Right lobe of liver (tissue), 6 donors: Measurements from ENCODE around the gene CENPU. TPM values are rescaled to one million over a fixed set of nuclear protein-coding genes. Genes with fewer than 3 reads are reported as not detected.
A peak's percentile ranks its signal among the peaks of the same experiment; 100 is the strongest.

ENCODE experiments used
- ATAC-seq, 4 donors: fragments of 200-7000 bp; cut with Tn5 transposase; one replicate each; pipeline ENCODE4 v1.9.1; 2020; ENCODE audit warnings: mild to moderate bottlenecking in 4 of 4, moderate library complexity in 4 of 4
- DNase-seq, 3 donors: peaks; one replicate each; pipeline ENCODE4 v3.0.0-alpha.2; 2020
- H3K27ac ChIP-seq, 3 donors: fragments of 200-600 bp; one replicate each; pipeline ENCODE4 v1.8.0; 2022
- H3K27me3 ChIP-seq, 2 donors: fragments of 200-600 bp; one replicate each; pipeline ENCODE4 v1.8.0; 2022
- H3K36me3 ChIP-seq, 4 donors: fragments of 200-600 bp; sonication (generic) in 1 of 4; one replicate each; pipeline versions ENCODE4 v1.5.1 to v1.8.0; 2017 to 2022; ENCODE audit warnings: control low read depth in 1 of 4
- H3K4me1 ChIP-seq, 4 donors: fragments of 200-600 bp; sonication (generic) in 1 of 4; one replicate each; pipeline versions ENCODE4 v1.5.1 to v1.8.0; 2017 to 2022; ENCODE audit warnings: control low read depth in 1 of 4
- H3K4me3 ChIP-seq, 3 donors: fragments of 200-600 bp; one replicate each; pipeline ENCODE4 v1.8.0; 2022
- H3K9me3 ChIP-seq, 4 donors: fragments of 200-600 bp; sonication (generic) in 1 of 4; one replicate each; pipeline versions ENCODE4 v1.5.1 to v1.8.0; 2017 to 2022; ENCODE audit warnings: control low read depth in 1 of 4
- CTCF ChIP-seq, 4 donors: fragments of 200-600 bp in 3 of 4; fragments of 450-650 bp in 1 of 4; IDR thresholded peaks; one replicate each; pipeline versions ENCODE4 v1.5.1 to v1.8.0; 2016 to 2022; ENCODE audit warnings: antibody characterized with exemption in 4 of 4, mild to moderate bottlenecking in 2 of 4
- POLR2A ChIP-seq: fragments of 450-650 bp; IDR thresholded peaks from one replicate; pipeline ENCODE4 v1.6.1; 2017; ENCODE audit warnings: antibody characterized with exemption, mild to moderate bottlenecking
- WGBS: methylation state at CpG from one replicate; pipeline ENCODE4 v1.1.6; 2018; ENCODE audit warnings: low coverage, low lambda C conversion rate; ENCODE audit not compliant: insufficient coverage; ENCODE audit errors: missing lambda C conversion rate; 5-methylcytosine and 5-hydroxymethylcytosine counted together
- intact Hi-C, 2 donors: fragments of 100-400 bp; cut with DNase I; formaldehyde crosslinking; loops; one replicate each; pipeline versions ENCODE4 v1.11.2 to v1.14.1; 2022
- total RNA-seq, 6 experiments: library from RNA; depleted of rRNA in 2 of 6; stranded (reverse); fragments of >200 nt in 2 of 6; fragmentation: NEBNext Ultra II Directional in 3 of 6; extraction: Animal tissue kit (Norgen Biotek cat#: 25700) in 3 of 6; gene quantifications; one replicate each; pipeline versions ENCODE4 v1.1.0 to v1.2.4, GENCODE V29; 2016 to 2023
- donor health status: DM: no; HTN: yes; CAD: no.
- donor health status: DM: no; HTN: no; CAD: no.
- donor health status: DM: no; HTN: no; CAD: no.
- donor health status: DM: no; HTN: yes; CAD: no.
- donor health status: DM: no; HTN: yes; CAD: no.

Gene CENPU
- total RNA-seq, 6 experiments from 2014 or later: 0.84 to 10.0 (median 1.5) TPM

GRCh38 chr4:184668511-184669114, 65.3 kb downstream of the CENPU start:
- peaks cover 0 to 10% (median 2%) of the 10 kb centered on the region in 4 donors for H3K36me3 ChIP-seq
- intact Hi-C loops: no loop called here
- no peaks in the 10 kb centered on the region for H3K9me3 ChIP-seq
- ATAC-seq (peak in 2 of 4 donors; percentile 9 to 41), DNase-seq (no peak)
- no peak for TF ChIP-seq POLR2A
- TF ChIP-seq CTCF (IDR thresholded peaks at IDR 0.05): no peak
- H3K27ac ChIP-seq: peak overlapping the region in 1 of 3 donors; percentile 45
- 79% methylated on average over 9 of the region's 9 CpGs for whole genome bisulfite sequencing
- H3K4me3 ChIP-seq: no peak overlapping the region
- no peaks in the 10 kb centered on the region for H3K27me3 ChIP-seq
- H3K4me1 ChIP-seq: peaks cover 0 to 12% (median 0%) of the 10 kb centered on the region in 4 donors

GRCh38 chr4:184668096-184668495, 65.8 kb downstream of the CENPU start:
- 75% methylated on average over 2 of the region's 9 CpGs for WGBS
- Histone ChIP-seq H3K9me3 (no peaks in the 10 kb centered on the region), H3K4me1 (peaks cover 0 to 12% (median 0%) of the 10 kb centered on the region in 4 donors), H3K4me3 (no peak overlapping the region), H3K27me3 (no peaks in the 10 kb centered on the region), H3K36me3 (peaks cover 0 to 10% (median 2%) of the 10 kb centered on the region in 4 donors), H3K27ac (peak overlapping the region in 1 of 3 donors; percentile 45)
- TF ChIP-seq CTCF (IDR thresholded peaks at IDR 0.05): no peak
- no peak for TF ChIP-seq POLR2A
- intact Hi-C loops: no loop called here
- DNase-seq (no peak), ATAC-seq (no peak)

GRCh38 chr4:184666670-184667069, 67.2 kb downstream of the CENPU start:
- Histone ChIP-seq H3K27me3 (no peaks in the 10 kb centered on the region), H3K27ac (peak overlapping the region; percentile 56 to 92 (median 86)), H3K9me3 (no peaks in the 10 kb centered on the region), H3K4me3 (peak overlapping the region in 1 of 3 donors; percentile 17), H3K4me1 (peaks cover 0 to 12% (median 0%) of the 10 kb centered on the region in 4 donors), H3K36me3 (no peaks in the 10 kb centered on the region)
- TF ChIP-seq CTCF (IDR thresholded peaks at IDR 0.05) (no peak), POLR2A (no peak)
- peak in 1 of 3 donors; percentile 61 for DNase-seq
- WGBS: 33% methylated on average over 6 of the region's 6 CpGs
- ATAC-seq: peak; percentile 95 to 97 (median 96)
- intact Hi-C loops: no loop called here

- ATAC-seq (peak in 2 of 4 donors; percentile 20 to 36), DNase-seq (no peak)
- WGBS: 69% methylated on average over 6 of the region's 6 CpGs
- Histone ChIP-seq H3K4me3 (no peak overlapping the region), H3K4me1 (peaks cover 0 to 12% (median 0%) of the 10 kb centered on the region in 4 donors), H3K9me3 (no peaks in the 10 kb centered on the region), H3K36me3 (no peaks in the 10 kb centered on the region), H3K27ac (no peak overlapping the region), H3K27me3 (no peaks in the 10 kb centered on the region)
- TF ChIP-seq POLR2A (no peak), CTCF (IDR thresholded peaks at IDR 0.05) (no peak)
- intact Hi-C loops: no loop called here
Measured at GRCh38 chr4:184664445-184665210, 69.3 kb downstream of the CENPU start.
